ENCODE data around the gene BAMBI.
A peak's percentile ranks its signal among the peaks of the same experiment; 100 is the strongest.

The BAMBI gene

GRCh38 chr10:28668363-28669226 lies 8.7 kb upstream of the BAMBI start (continued):
- TF ChIP-seq ZNF398 (tag by site-specific recombination; IDR thresholded peaks at IDR 0.05) = 0 out of 2 replicates have a peak, but pooled peaks have one; percentile 30
- TF ChIP-seq KLF1 (tag by site-specific recombination; IDR thresholded peaks at IDR 0.05) = peak; percentile 66; the same call in 1 of the 2 replicates
- no peak for TF ChIP-seq ZNF530 (tag by site-specific recombination; IDR thresholded peaks at IDR 0.05; ENCODE audit: low read depth)
- no peak for TF ChIP-seq ZNF350 (tag by site-specific recombination; IDR thresholded peaks at IDR 0.05)
- 0 out of 2 replicates have a peak, but pooled peaks have one; percentile 57 for TF ChIP-seq ZSCAN23 (tag by site-specific recombination; IDR thresholded peaks at IDR 0.05)
- peak; percentile 53 for TF ChIP-seq SP3 (tag by site-specific recombination; IDR thresholded peaks at IDR 0.05)
- TF ChIP-seq ZNF433 (tag by site-specific recombination; IDR thresholded peaks at IDR 0.05; ENCODE audit: low read depth) = no peak
- no peak for TF ChIP-seq SETDB1 (IDR thresholded peaks at IDR 0.05; ENCODE audit: insufficient read length, low read length)
- TF ChIP-seq ZNF18 (tag by site-specific recombination; IDR thresholded peaks at IDR 0.05) = 0 out of 2 replicates have a peak, but pooled peaks have one; percentile 39
- TF ChIP-seq ZNF664 (tag by site-specific recombination; IDR thresholded peaks at IDR 0.05) = 0 out of 2 replicates have a peak, but pooled peaks have one; percentile 15
- peak; percentile 43 for TF ChIP-seq HIC1 (tag by site-specific recombination; IDR thresholded peaks at IDR 0.05)
- 0 out of 2 replicates have a peak, but pooled peaks have one; percentile 35 for TF ChIP-seq ZXDB (tag by site-specific recombination; IDR thresholded peaks at IDR 0.05)
- no peak for TF ChIP-seq GLI2 (tag by site-specific recombination; IDR thresholded peaks at IDR 0.05; ENCODE audit: borderline replicate concordance, low read depth)
- 0 out of 2 replicates have a peak, but pooled peaks have one; percentile 15 for TF ChIP-seq ZNF518A (tag by site-specific recombination; conservative IDR thresholded peaks at IDR 0.05; ENCODE audit: low read depth)
- peak; percentile 45; the same call in 1 of the 2 replicates for TF ChIP-seq ZNF692 (tag by site-specific recombination; IDR thresholded peaks at IDR 0.05)
- no peak for TF ChIP-seq ZNF404 (tag by site-specific recombination; IDR thresholded peaks at IDR 0.05)
- peak; percentile 63 for TF ChIP-seq YY1 (tag by site-specific recombination; IDR thresholded peaks at IDR 0.05)
- TF ChIP-seq OSR2 (tag by site-specific recombination; IDR thresholded peaks at IDR 0.05) = peak; percentile 13; the same call in 1 of the 2 replicates
- TF ChIP-seq ZBTB20 (tag by site-specific recombination; IDR thresholded peaks at IDR 0.05) = peak; percentile 99
- no peak for TF ChIP-seq ZNF488 (tag by site-specific recombination; IDR thresholded peaks at IDR 0.05)
- TF ChIP-seq ZNF391 (tag by site-specific recombination; IDR thresholded peaks at IDR 0.05; ENCODE audit: borderline replicate concordance, low read depth) = peak; percentile 48; the same call in 1 of the 2 replicates
- TF ChIP-seq BCL6B (tag by site-specific recombination; IDR thresholded peaks at IDR 0.05) = no peak
- no peak for TF ChIP-seq WT1 (tag by site-specific recombination; IDR thresholded peaks at IDR 0.05)
